ENCODE measurements around the gene TAS2R39.
A peak's percentile ranks its signal among the peaks of the same experiment; 100 is the strongest.
"Not testable (repeated sequence)": the region's sequence is repeated elsewhere in the genome, so short reads cannot be mapped to it uniquely, and the experiment has no call there.

The TAS2R39 gene
- total RNA-seq: 0 reads per million in 4 donors

DNA sequence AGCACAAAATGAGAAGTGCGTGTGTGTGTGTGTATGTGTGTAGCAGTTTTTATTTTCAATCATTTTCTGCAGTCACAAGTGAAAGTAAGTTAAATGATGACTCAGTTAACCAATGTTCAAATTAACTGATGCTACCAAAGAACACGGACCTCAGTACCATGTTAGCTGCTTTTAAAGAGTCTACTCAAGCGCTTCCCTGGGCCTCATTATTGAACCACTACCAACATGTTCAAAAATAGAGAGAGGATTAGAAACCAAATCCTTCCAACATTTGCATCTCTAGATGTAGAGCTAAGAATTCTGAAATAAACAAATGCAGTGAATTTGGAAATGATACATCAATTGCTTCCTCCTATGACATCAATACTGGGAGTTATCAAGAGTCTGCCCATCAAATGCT is at the start of gene TAS2R39:
Gene TAS2R39, plus strand, starts transcription at position 396 of the 400 bp plus-strand sequence. Its CDS starts 0 bp downstream, at position 396.
- DNase-seq: no peak

DNA sequence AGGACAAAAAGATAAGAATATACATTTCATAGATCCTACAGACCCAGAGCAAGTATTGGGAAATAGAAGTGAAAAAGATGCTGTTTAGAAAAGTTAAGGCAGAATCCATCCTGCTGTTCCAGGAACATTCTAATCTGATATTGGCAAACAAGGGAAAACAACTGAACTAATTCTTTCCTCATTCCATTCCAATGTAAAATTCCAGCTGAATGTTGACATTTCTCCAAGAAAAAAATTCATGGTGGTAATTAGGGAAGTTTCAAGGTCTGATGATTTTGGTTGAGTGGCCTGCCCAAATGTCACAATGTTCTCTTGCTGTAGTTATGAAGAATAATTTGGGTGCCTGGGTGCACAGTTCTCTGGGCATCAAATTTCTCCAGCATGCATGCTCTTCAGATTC is 36.1 kb upstream of the TAS2R39 start:
- DNase-seq: no peak

DNA sequence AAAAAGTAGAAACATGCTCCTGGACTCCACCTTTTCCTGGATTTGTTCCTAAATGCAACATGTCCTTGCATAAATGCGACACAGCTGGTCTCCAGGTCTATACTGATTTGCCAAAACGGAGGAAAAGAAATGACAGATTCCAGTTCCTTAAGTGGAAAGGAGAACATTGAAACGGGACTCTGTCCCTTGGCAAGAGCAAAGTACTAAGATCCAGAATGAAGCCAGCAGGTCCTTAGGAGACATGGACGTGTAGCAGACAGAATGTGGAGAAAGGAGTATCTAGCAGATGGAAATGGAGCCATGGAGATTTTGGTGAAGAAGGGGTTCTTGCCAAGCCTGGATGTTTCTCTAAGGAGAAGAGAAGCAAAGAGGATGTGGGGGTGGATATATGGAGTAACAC is 35.2 kb upstream of the TAS2R39 start:
- no peak for DNase-seq

DNA sequence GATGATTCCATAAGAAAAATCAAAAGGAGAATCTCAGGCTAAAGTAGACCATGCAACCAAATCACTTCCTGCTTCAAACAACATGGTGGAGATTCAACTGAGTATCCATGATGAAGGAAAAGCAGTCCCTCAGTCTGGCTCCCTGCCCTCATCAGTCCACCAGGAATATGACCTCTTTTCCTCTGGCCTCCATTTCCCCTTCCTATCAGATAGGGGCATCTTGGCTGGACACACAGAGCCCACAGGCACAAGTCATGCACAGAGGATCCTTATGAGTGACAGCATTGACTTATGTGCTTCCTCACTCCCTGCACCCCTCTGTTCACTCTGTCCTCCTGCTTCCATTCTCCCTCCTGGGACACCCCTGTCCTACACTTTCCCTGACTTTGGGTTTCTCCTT is 34.6 kb upstream of the TAS2R39 start:
- DNase-seq: no peak

DNA sequence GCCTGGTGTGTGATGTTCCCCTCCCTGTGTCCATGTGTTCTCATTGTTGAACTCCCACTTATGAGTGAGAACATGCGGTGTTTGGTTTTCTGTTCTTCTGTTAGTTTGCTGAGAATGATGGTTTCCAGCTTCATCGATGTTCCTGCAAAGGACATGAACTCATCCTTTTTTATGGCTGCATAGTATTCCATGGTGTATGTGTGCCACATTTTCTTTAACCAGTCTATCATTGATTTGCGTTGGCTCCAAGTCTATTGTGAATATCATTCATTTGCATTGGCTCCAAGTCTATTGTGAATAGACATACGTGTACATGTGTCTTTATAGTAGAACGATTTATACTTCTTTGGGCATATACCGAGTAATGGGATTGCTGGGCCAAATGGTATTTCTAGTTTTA is 32.5 kb upstream of the TAS2R39 start:
- not testable (repeated sequence) for DNase-seq

DNA sequence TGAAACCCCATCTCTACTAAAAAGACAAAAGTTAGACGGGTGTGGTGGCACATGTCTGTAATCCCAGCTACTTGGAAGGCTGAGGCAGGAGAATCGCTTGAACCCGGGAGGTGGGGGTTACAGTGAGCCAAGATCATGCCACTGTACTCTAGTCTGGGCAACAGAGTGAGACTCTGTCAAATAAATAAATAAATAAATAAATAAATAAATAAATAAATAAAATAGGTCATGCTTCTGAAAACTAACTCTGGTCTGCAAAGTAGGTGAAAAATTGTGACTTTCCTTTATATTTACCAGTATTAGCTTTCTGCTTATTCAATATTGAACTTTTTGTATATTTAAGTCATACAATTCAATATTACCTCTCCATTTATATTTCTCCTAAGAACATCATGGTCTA is 24.6 kb upstream of the TAS2R39 start:
- DNase-seq: not testable (repeated sequence)

DNA sequence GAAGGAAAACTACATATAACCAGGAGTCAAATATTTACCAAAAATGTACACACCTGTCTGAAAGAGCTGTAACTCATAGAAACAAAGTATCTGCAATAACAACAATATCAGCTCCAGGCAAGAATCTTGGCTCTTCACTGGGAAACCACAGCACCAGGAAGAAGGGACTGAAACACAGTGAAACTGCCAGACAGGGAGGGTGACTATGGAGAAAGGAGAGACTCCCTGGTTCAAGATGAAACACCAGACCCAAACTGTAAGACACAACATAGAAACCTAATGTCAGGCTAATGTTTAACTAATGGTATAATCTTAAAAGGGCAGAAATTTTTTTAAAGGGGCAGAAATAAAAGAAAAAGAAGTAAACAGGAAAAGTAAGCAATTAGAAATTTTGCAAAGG is 11.5 kb upstream of the TAS2R39 start:
- DNase-seq: no peak

DNA sequence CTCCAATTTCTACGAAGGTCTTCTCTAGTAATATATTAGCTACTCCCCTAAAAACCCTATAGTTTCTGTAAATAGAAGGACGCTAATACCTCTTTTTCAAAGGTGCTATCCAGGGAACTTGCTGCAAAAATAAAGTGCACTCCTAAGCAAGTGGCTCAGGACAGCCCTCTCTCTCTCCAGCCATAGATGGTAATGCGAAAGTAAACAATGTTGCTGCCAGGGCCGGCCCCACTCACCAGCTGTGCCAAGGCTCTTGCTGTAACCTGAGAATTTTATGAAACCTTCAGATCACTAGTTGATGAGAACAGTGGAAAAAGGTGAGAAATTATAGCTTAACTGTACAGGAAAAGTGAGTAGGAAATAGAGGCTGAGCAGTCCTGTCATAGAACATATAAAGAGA is 10.9 kb upstream of the TAS2R39 start:
- DNase-seq: no peak

DNA sequence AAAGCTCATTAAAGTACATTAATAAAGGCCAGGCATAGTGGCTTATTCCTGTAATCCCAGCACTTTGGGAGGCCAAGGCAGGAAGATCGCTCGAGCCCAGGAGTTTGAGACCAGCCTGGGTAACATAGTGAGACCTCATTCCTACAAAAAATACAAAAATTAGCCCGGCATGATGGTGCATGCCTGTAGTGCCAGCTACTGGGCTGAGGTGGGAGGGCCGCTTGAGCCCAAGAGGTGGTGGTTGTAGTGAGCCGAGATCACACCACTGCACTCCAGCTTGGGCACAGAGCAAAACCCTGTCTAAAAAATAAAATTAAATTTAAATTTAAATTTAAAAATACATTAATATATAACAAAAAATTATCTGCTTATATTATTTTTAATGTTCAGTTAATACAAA is 7.1 kb upstream of the TAS2R39 start:
- DNase-seq: no peak

DNA sequence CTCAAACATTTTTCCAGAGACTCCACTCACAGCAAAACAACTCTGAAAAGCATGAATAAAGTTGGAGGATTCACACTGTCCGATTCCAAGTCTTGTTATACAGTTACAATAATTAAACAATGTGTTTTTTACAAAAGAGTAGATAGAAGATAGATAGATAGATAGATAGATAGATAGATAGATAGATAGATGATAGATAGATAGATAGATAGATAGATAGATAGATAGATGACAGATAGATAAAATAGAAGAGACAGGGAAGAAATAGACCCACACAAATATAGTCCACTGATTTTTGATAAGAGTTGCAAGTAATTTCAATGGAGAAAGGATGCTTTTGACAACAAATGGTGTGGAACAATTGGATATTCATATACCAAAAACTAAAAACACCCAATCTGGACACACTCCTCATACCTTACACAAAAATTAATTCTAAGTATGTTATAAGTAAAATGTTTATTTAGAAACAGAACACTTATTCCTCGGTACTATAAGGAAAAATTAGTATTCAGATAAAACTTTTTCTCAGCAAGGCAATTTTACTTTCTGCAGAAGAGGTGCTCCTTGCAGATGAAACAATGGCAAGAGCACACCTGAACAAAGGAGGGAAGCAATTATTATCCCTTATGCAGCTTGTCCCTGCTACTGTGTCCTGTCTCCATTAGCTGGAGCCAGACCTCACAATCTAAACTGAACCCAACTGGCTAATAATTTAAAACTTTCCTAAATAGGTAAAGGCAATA is 5.7 kb upstream of the TAS2R39 start:
- no peak for DNase-seq

DNA sequence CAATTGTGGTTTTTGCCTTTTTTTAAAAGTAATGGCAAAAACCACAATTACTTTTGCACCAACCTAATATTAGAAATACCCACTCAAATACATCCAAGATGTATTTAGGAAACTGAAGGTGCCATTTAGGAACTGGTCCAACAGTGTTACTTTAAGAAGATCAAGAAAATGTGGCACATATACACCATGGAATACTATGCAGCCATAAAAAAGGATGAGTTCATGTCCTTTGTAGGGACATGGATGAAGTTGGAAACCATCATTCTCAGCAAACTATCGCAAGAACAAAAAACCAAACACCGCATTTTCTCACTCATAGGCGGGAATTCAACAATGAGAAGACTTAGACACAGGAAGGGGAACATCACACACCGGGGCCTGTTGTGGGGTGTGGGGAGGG is 2.4 kb upstream of the TAS2R39 start:
- DNase-seq: not testable (repeated sequence)

DNA sequence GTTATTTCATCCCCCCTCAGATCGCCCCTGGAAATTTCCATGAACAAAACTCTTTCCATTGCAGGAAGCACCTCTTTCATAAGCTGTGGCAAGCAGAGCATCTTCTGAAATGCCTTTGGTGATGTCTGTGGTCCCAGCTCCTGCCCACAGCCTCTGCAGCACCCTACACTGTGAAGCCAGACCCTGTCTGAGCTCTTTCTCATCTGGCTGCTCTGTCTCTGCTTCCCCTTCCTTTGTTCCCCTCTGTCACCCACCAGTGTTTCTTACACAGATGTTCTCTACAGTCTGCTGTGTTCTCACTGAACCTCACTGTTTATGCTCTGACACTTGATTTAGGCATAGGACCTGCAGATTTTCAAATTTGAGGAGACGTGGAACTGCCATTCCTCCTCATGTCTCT is 1.9 kb upstream of the TAS2R39 start:
- DNase-seq: no peak

DNA sequence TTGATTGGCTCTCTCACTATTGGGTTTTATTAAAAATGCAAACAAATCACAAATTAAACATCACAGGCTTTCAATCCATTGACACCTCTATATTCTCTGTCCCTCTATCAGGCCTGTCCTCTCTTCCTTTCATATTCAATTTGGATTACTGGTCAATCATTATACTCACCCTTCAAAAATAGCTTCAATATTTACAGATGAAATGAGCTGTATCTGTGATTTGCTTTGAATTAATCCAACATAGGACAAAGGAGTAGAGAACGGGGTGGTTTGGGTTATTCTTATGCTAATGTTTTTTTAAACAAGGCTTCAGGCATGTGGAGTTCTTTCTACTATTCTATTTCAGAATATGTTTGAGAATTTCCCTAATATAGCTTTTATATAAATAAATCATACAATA is 2.3 kb downstream of the TAS2R39 start:
- DNase-seq: no peak

DNA sequence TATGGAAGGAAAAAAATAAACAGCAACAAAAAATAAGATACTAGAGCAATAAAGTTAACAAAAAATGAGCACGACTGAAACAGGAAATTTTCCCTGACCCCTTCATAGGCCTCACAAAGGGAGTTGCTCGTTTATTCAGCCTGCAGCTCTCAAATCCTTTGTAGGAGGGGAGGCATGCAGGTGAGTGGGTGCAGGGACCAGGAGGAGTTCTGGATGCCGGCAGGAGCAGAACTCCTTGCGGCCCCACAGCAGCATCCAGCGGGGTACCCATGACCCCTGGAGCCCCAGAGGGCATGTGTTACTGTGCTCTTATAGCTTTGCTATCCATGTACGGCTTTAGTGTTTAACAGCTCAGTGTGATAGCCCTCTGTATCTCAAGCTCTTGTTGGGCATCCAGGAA is 5.8 kb downstream of the TAS2R39 start:
- DNase-seq: no peak

DNA sequence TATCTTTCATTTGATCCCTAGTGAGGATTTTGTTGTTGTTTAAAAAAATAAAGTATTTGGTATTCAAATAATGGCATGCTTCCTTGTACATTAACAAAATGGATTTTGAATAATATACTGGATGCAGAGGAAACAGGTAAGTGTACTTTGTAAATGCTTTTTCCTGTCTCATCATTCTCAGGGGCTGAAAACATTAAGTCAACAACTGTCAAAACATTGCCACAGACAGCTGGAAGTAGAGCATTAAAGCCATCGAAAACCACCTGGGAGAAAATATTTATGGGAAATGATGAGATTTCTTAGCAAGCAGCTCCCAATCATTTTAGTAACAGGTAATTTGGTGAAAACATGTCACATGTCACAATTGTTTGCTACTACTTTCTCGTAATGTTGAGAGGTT is 10.7 kb downstream of the TAS2R39 start:
- no peak for DNase-seq

DNA sequence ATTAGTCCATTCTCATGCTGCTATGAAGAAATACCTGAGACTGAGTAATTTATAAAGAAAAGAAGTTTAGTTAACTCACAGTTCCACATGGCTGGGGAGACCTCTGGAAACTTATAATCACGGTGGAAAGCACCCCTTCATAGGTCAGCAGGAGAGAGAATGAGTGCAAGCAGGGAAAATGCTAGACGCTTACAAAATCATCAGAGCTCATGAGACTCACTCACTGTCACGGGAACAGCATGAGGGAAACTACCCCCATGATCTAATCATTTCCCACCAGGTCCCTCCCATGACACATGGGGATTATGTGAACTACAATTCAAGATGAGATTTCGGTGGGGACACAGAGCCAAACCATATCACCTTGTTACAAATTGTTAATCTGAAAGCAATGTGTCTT is 15.8 kb downstream of the TAS2R39 start:
- no peak for DNase-seq

DNA sequence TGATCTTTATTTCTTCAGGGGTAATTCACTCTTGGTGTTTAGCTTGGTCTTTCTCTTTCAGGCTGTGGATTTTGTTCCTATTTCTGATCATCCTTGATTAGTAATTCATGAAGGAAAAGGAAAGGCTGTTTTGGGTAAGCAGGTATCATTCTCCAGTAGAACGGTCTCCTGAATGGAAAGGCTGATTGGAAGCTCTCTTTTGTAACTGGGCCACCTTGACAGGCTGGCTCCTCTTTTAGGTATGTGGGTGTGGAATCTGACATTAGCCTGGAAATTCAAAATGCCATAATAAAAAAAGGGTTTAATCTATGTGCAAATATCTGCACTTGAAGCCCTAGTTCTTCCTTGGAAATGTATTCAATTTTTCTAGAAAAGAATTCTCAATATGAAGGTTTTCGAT is 18.9 kb downstream of the TAS2R39 start:
- DNase-seq: no peak

DNA sequence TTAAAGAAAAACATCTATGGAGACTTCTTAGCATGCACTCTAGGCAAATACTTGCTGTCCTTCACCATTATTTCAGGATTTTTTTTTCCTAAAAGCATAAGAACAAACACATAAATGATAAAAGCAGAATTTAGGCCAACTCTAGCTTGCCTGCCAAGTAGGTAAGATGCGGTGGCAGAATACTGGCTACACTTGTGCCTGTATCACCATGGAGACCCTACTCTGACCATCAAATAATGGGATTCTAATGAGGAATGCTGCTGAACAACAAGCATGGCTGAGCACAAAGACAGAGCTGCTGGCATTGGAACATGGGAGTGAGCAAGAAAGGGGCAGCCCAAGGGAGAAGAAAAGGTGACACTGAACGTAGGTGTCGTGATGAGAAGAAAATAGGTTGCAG is 20.2 kb downstream of the TAS2R39 start:
- DNase-seq: no peak

DNA sequence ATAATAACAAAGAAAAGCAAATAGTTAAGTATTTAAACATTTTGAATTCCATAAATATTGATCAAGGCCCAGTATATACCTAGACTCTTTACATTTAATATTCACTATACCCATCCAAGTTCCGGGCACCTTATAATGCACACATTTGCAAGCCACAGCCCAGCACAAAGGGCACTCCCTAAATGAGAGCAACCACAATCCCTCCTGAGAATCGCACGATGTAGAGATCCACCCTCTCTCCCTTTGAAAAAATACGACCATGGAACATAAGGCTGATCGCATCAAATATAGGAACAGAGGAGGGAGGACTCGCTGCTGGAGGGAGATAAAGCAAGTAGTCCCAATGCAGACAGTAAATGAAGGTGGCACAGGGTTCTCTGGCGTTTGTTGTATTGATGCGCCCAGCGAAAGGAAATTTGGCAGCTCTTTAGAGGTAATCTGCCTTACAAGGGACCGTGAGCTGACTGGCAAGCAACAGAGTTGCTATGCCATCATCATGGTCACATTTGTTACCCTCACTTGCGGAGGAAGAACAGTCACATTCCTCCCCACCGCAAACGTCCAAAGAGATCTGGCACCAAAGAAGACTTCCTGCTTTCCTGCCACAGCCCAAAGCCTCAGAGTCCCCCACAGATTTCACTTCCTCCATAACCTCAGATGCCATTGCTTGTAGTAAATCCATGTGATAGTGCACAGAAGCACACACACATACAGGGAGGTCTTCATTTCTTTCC is 22.5 kb downstream of the TAS2R39 start:
- peak in 1 of 5 donors; percentile 45 for DNase-seq

DNA sequence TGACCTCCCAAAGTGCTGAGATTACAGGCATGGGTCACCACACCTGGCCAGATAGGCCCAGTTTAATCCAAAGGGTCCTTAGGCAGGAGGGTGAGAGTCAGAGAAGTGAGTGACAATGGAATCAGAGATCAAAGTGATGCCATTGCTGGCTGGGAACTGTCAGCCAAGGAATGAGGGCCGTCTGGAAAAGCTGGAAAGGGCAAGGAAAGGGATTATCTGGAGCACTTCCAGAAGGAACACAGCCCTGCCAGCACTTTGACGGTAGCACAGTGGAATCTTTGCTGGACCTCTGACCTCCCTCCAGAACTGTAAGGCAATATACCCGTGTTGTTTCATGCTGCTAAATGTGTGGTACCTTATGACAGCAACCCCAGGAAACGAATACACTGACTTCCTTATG is 27.3 kb downstream of the TAS2R39 start:
- no peak for DNase-seq

DNA sequence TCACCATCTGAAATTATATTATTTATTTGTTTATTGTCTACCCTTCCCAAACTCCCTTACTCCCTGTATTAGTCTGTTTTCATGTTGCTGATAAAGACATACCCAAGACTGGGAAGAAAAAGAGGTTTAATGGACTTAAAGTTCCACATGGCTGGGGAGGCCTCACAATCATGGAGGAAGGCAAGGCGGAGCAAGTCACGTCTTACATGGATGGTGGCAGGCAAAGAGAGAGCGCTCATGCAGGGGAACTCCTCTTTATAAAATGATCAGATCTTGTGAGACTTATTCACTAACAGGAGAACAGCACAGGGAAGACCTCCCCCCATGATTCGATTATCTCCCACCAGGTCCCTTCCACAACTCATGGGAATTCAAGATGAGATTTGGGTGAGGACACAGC is 30.3 kb downstream of the TAS2R39 start:
- not testable (repeated sequence) for DNase-seq

DNA sequence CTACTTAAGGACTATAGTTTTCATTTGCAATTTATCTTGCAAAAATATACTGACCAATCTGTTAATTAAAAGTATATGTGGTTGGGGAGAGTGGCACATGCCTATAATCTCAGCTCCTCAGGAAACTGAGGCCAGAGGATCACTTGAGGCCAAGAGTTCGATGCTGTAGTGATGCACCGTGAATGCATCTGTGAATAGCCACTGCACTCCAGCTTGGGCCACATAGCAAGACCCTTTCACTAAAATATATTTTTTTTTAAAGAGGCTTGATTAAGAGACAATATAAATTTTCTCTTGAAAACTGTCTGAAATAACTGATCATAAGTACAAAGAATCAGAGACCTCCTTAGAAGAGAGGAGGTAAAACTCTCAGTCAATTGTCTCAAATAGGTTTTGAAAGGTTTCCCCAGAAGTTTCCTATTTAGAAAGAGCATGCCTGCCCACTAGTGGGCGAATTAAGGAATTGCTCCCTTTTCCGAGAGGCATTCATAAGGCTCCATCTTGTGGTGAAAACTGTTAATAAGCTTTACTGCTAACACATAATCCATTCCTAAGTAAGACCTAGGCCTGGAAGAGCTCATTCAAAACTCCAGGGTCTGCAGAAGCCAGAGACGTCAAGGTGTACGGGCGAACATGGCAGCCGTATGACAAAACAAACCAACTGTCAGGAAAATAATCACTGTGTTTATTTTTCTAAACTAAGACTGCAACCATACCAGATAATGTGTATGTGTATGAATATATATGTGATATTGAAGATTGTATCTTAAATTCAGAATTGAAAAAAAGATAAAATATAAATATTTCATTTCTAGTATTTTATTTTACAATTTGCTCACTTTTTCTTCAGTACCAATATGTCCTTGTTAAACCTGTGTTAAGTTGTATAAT is 31.8 kb downstream of the TAS2R39 start:
- peak; percentile 17 to 79 (median 44) for DNase-seq

DNA sequence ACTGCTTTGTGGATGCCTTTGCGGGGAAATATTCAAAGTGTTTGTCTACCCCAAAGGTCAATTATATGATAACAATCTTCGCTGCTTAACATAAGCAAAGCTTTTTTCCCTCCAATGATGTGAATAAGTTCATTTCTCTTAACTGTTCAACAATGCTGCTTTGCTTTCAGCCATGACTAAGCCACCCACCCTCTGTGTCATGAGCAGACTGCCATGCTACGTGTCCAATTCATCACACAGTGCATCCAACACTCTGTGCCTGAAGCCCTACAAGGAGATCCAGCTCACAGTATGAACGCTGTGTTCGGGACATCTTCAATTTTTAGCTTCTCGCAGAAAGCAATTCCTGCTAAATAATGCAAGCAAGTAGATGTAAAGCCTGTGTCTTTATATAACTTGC is 32.9 kb downstream of the TAS2R39 start:
- DNase-seq: no peak
